ENCODE results near the gene STC2.

DNA sequence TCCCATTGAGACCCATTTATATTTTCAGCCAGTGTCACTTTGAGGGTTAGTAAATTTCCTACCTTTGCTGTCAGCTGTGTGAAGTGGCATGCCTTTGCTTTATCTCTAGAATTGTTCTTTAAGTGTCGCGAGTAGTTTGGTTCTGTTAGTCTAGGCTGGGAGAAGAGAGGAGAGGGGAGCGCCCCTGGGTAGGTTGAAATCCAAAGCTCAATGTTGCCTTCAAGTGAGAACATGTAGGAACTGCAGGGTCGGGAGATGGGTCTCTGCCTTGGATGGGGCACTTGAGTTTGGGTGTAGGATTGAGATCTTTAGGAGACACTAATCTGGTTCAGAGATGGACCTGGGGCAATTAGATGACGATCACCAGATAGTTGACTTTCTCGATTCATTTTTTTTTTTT is 46.3 kb downstream of the STC2 start:
- TF ChIP-seq, protein P1, sequence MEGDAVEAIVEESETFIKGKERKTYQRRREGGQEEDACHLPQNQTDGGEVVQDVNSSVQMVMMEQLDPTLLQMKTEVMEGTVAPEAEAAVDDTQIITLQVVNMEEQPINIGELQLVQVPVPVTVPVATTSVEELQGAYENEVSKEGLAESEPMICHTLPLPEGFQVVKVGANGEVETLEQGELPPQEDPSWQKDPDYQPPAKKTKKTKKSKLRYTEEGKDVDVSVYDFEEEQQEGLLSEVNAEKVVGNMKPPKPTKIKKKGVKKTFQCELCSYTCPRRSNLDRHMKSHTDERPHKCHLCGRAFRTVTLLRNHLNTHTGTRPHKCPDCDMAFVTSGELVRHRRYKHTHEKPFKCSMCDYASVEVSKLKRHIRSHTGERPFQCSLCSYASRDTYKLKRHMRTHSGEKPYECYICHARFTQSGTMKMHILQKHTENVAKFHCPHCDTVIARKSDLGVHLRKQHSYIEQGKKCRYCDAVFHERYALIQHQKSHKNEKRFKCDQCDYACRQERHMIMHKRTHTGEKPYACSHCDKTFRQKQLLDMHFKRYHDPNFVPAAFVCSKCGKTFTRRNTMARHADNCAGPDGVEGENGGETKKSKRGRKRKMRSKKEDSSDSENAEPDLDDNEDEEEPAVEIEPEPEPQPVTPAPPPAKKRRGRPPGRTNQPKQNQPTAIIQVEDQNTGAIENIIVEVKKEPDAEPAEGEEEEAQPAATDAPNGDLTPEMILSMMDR (IDR thresholded peaks at IDR 0.05), result no peak
- no peak for TF ChIP-seq POLR2A (IDR thresholded peaks at IDR 0.05)

Data from sigmoid colon (tissue), 3 donors.